OCI-LY3 (cell line): ENCODE results near the gene P2RX3.

Experiments used
- H2AFZ ChIP-seq: fragments of 200-600, 300-600 bp; shearing (Covaris generic); 2 replicates; pipeline ENCODE4 v1.6.0; 2014; ENCODE audit warnings: antibody characterized with exemption, low read depth, low read length
- H3K27ac ChIP-seq: fragments of 200-600, 300-600 bp; sonication (generic); 2 replicates; pipeline ENCODE4 v1.5.1; 2014; ENCODE audit warnings: mild to moderate bottlenecking, low read length, moderate library complexity, mixed read lengths
- H3K27me3 ChIP-seq: fragments of 200-600, 300-600 bp; sonication (generic); 2 replicates; pipeline ENCODE4 v1.6.1; 2014; ENCODE audit warnings: low read depth, low read length, mixed read lengths
- H3K36me3 ChIP-seq: fragments of 200-600, 300-600 bp; sonication (generic); replicated peaks from 2 replicates; pipeline ENCODE3; 2014; ENCODE audit warnings: low read depth, low read length, mixed read lengths
- H3K4me1 ChIP-seq: fragments of 300-600, 200-600 bp; sonication (generic); 2 replicates; pipeline ENCODE4 v1.6.1; 2014; ENCODE audit warnings: low read length, mixed read lengths
- H3K4me2 ChIP-seq: fragments of 200-600, 300-600 bp; sonication (generic); 2 replicates; pipeline ENCODE4 v1.6.1; 2014; ENCODE audit warnings: low read length, mixed read lengths
- H3K4me3 ChIP-seq: fragments of 300-600, 200-600 bp; sonication (generic); 2 replicates; pipeline ENCODE4 v1.5.1; 2014; ENCODE audit warnings: antibody characterized with exemption, mild to moderate bottlenecking, low read length, moderate library complexity
- H3K79me2 ChIP-seq: fragments of 300-600, 200-600 bp; shearing (Covaris generic); 2 replicates; pipeline ENCODE4 v1.6.1; 2014; ENCODE audit warnings: mild to moderate bottlenecking, low read length, mixed read lengths
- H3K9ac ChIP-seq: fragments of 300-600, 200-600 bp; shearing (Covaris generic); 2 replicates; pipeline ENCODE4 v1.6.0; 2014; ENCODE audit warnings: mild to moderate bottlenecking, low read length, moderate library complexity
- H3K9me3 ChIP-seq: fragments of 200-600, 300-600 bp; shearing (Covaris generic); 2 replicates; pipeline ENCODE4 v1.6.1; 2014; ENCODE audit warnings: low read length, mixed read lengths; ENCODE audit not compliant: insufficient read depth
- H4K20me1 ChIP-seq: fragments of 200-600, 300-600 bp; sonication (generic); 2 replicates; pipeline ENCODE4 v1.6.1; 2016; ENCODE audit warnings: low read length, mixed read lengths; ENCODE audit not compliant: insufficient read depth
- EZH2phosphoT487 ChIP-seq: fragments of 200-600 bp; shearing (Covaris generic); IDR thresholded peaks from 2 replicates; pipeline ENCODE4 v1.6.1; 2018; ENCODE audit warnings: antibody characterized with exemption, mixed run types, low read depth
- TF ChIP-seq, protein P1 (sequence below): fragments of 200-600, 300-600 bp; sonication (generic); IDR thresholded peaks from 2 replicates; pipeline ENCODE4 v1.5.1; 2014; ENCODE audit warnings: antibody characterized with exemption, low read length, low read depth

Gene P2RX3

DNA sequence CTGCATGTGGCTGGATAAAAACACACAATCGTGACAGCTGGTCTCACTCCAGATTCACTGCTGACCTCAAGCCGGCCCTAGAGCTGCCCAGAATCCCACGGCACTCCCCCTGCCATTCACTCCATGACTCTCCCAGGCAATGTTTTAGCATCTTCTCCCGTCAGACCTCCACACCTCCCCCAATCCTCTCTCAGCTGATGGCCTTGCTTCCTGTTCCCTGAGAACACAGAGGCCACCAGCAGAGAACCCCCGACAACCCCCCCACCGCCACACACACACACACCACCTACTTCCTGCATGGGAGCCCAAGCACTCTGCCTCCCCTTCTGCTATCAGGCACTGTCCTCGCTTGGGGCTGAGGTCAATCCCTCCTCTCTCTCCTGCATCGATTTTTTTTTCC is 22.7 kb upstream of the P2RX3 start:
- Histone ChIP-seq H3K4me1 (peaks cover 13% of the 10 kb centered on the region), H3K27ac (no peak overlapping the region), H3K4me2 (no peak overlapping the region), H3K9ac (no peak overlapping the region), H4K20me1 (no peaks in the 10 kb centered on the region), H3K79me2 (no peaks in the 10 kb centered on the region), H2AFZ (no peak overlapping the region), H3K27me3 (no peaks in the 10 kb centered on the region), H3K9me3 (no peaks in the 10 kb centered on the region), H3K36me3 (peaks cover 20% of the 10 kb centered on the region), H3K4me3 (no peak overlapping the region)
- no peak for TF ChIP-seq EZH2phosphoT487
- TF ChIP-seq, protein P1, sequence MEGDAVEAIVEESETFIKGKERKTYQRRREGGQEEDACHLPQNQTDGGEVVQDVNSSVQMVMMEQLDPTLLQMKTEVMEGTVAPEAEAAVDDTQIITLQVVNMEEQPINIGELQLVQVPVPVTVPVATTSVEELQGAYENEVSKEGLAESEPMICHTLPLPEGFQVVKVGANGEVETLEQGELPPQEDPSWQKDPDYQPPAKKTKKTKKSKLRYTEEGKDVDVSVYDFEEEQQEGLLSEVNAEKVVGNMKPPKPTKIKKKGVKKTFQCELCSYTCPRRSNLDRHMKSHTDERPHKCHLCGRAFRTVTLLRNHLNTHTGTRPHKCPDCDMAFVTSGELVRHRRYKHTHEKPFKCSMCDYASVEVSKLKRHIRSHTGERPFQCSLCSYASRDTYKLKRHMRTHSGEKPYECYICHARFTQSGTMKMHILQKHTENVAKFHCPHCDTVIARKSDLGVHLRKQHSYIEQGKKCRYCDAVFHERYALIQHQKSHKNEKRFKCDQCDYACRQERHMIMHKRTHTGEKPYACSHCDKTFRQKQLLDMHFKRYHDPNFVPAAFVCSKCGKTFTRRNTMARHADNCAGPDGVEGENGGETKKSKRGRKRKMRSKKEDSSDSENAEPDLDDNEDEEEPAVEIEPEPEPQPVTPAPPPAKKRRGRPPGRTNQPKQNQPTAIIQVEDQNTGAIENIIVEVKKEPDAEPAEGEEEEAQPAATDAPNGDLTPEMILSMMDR, result no peak

DNA sequence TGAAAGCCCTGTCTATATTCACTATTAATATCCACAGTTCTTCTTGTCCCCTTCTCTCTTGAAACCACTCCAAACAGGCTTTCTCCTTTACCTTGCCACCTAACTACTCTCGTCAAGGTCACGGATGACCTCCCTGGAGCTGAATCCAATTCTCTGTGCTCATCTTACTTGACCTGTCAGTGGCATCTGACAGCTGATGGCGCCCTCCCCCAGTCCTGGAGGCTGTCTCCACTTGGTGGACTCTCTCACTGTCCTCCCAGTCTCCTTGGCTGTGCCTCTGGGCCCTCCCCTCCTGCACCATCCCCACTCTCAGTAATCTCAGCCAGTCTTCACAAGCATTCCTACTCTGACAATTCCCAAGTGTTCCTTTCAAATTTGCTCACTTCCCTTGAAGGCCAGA is 22.1 kb upstream of the P2RX3 start:
- Histone ChIP-seq H3K79me2 (no peaks in the 10 kb centered on the region), H3K36me3 (peaks cover 23% of the 10 kb centered on the region), H3K4me2 (no peak overlapping the region), H3K27ac (no peak overlapping the region), H3K4me1 (peaks cover 9% of the 10 kb centered on the region), H2AFZ (no peak overlapping the region), H3K4me3 (no peak overlapping the region), H3K9me3 (no peaks in the 10 kb centered on the region), H4K20me1 (no peaks in the 10 kb centered on the region), H3K9ac (no peak overlapping the region), H3K27me3 (no peaks in the 10 kb centered on the region)
- TF ChIP-seq EZH2phosphoT487, result no peak
- TF ChIP-seq, protein P1, result no peak

DNA sequence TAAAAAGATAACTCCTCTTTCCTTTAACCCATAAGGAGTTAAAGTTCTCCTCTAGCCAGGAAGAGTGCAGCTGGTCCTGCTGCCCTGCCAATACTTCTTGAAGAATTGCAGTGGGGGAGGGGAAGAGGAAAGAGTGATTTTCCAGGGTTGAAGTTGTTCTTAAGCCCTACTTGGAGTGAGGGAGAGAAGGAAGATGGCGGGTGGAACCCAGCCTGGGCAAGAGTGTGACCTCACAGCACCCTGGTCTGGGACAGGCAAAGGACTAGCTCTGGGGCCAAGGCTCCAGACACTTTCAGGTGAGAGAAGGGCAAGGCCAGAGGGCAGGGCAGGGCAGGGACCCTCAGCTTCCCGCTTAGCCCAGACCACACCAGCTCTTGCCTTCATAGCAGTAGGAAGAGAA is 20.0 kb upstream of the P2RX3 start:
- peaks cover 23% of the 10 kb centered on the region for H3K36me3 ChIP-seq
- H3K9me3 ChIP-seq, result no peaks in the 10 kb centered on the region
- no peak overlapping the region for H3K4me2 ChIP-seq
- H3K27ac ChIP-seq, result no peak overlapping the region
- H2AFZ ChIP-seq, result no peak overlapping the region
- no peak overlapping the region for H3K4me3 ChIP-seq
- no peak overlapping the region for H3K9ac ChIP-seq
- no peak for TF ChIP-seq EZH2phosphoT487
- TF ChIP-seq, protein P1, result no peak
- peaks cover 9% of the 10 kb centered on the region; the same call in 1 of the 2 replicates for H3K4me1 ChIP-seq
- no peaks in the 10 kb centered on the region for H4K20me1 ChIP-seq
- H3K79me2 ChIP-seq, result no peaks in the 10 kb centered on the region
- no peaks in the 10 kb centered on the region for H3K27me3 ChIP-seq

DNA sequence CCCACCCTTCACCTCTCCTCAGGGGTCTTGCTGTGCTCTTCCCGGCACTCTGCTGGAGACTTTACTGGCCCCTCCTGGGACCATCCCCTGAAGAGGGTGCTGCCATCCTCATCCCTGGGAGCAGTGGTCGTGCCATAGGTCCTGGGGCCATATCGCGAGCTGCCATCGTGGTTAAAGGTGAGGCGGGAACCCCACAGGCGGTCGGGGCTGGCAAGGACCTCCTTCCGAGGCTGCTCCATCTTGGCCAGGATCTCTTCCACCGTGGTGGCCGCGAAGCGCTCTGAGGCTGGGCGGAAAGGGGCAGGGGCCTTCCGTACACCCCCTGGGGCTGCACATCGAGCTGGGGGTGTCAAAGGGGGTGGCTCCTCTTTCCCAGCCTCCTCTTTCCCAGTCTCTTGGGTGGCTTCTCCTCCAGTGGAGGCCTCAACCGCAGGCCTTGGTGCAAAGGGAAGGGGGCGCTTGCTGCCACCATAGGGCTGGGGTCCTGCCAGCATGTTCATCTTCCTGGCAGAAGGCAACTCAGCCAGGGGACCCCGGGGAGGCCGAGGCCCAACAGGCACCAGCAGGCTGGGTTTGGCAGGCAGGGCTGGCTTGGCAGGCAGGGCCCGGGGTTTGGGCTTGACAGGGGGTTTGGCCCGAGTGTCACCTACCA is 18.0 kb upstream of the P2RX3 start:
- Histone ChIP-seq H4K20me1 (no peaks in the 10 kb centered on the region), H3K79me2 (0 out of 2 replicates have a peak, but pooled peaks cover 5% of the 10 kb centered on the region), H3K36me3 (peaks cover 23% of the 10 kb centered on the region), H3K9me3 (no peaks in the 10 kb centered on the region), H3K27me3 (no peaks in the 10 kb centered on the region), H3K4me1 (peaks cover 15% of the 10 kb centered on the region), H3K4me2 (no peak overlapping the region), H3K4me3 (no peak overlapping the region), H3K27ac (no peak overlapping the region), H2AFZ (no peak overlapping the region), H3K9ac (no peak overlapping the region)
- TF ChIP-seq, protein P1, result no peak
- no peak for TF ChIP-seq EZH2phosphoT487
